PC-9 (cell line): ENCODE measurements around the gene NUP188. TPM values are rescaled to one million over a fixed set of nuclear protein-coding genes. Genes with fewer than 3 reads are reported as not detected.

Experiments
- BruUV-seq: library from RNA; stranded (reverse); fragments of 400-500 nt; replicated peaks from 2 replicates; lab custom pipeline; 2021; lab: Mats Ljungman, UMichigan
- CTCF ChIA-PET: fragments of 300-600 bp; sonication (Branson Sonifier 250); formaldehyde crosslinking; loops from one replicate; lab custom pipeline; 2022; ENCODE audit warnings: antibody characterized with exemption; lab: Charles Lee
- POLR2A ChIA-PET: fragments of 300-600 bp; sonication (Branson Sonifier 250); formaldehyde crosslinking; loops from one replicate; lab custom pipeline; 2022; ENCODE audit warnings: antibody characterized with exemption; ENCODE audit not compliant: unreplicated experiment; lab: Charles Lee
- DNase-seq, 2 experiments: peaks; one replicate each; pipeline versions ENCODE4 v3.0.0 to v3.0.0-alpha.2; 2015 to 2022; ENCODE audit warnings: mixed read lengths in 1 of 2
- H2AFZ ChIP-seq: fragments of 200-600 bp; sonication (generic); 2 replicates; pipeline ENCODE4 v1.8.1; 2017; ENCODE audit warnings: antibody characterized with exemption
- H3F3A ChIP-seq: fragments of 200-600 bp; sonication (generic); 2 replicates; pipeline ENCODE4 v1.8.1; 2017; ENCODE audit warnings: antibody characterized with exemption, mild to moderate bottlenecking, low read depth; ENCODE audit not compliant: insufficient read depth
- H3K27ac ChIP-seq: fragments of 200-600 bp; sonication (generic); 2 replicates; pipeline ENCODE4 v1.6.1; 2016; ENCODE audit warnings: mixed run types
- H3K27me3 ChIP-seq: fragments of 200-600 bp; sonication (generic); 2 replicates; pipeline ENCODE4 v1.6.1; 2016; ENCODE audit warnings: low read depth, mixed run types; ENCODE audit not compliant: insufficient read depth
- H3K36me3 ChIP-seq: fragments of 200-600 bp; sonication (generic); 2 replicates; pipeline ENCODE4 v1.6.1; 2016; ENCODE audit warnings: low read depth, mixed run types
- H3K4me1 ChIP-seq: fragments of 200-600 bp; sonication (generic); replicated peaks from 2 replicates; pipeline ENCODE4 v1.6.1; 2016; ENCODE audit warnings: mixed run types; ENCODE audit not compliant: insufficient read depth
- H3K4me2 ChIP-seq: fragments of 200-600 bp; sonication (generic); 2 replicates; pipeline ENCODE4 v1.6.1; 2017; ENCODE audit warnings: mixed run types
- H3K4me3 ChIP-seq: fragments of 200-600 bp; sonication (generic); 2 replicates; pipeline ENCODE4 v1.6.1; 2016; ENCODE audit warnings: mixed run types
- H3K79me2 ChIP-seq: fragments of 200-600 bp; sonication (generic); 2 replicates; pipeline ENCODE4 v1.6.1; 2017; ENCODE audit warnings: low read depth, mixed run types
- H3K9me2 ChIP-seq: fragments of 200-600 bp; sonication (generic); 2 replicates; pipeline ENCODE4 v1.8.1; 2017; ENCODE audit warnings: mild to moderate bottlenecking; ENCODE audit not compliant: insufficient read depth
- H3K9me3 ChIP-seq: fragments of 200-600 bp; sonication (generic); 2 replicates; pipeline ENCODE4 v1.8.1; 2016; ENCODE audit warnings: low read depth; ENCODE audit not compliant: insufficient read depth
- H4K20me1 ChIP-seq: fragments of 200-600 bp; sonication (generic); 2 replicates; pipeline ENCODE4 v1.8.1; 2017; ENCODE audit not compliant: insufficient read depth
- CTCF ChIP-seq: fragments of 200-600 bp; sonication (generic); conservative IDR thresholded peaks from 2 replicates; pipeline ENCODE4 v1.6.1; 2017; ENCODE audit warnings: mixed run types, antibody characterized with exemption, mild to moderate bottlenecking, moderate library complexity
- EZH2 ChIP-seq: fragments of 200-600 bp; sonication (generic); IDR thresholded peaks from 2 replicates; pipeline ENCODE4 v1.8.0; 2017; ENCODE audit warnings: antibody characterized with exemption, low read depth
- intact Hi-C: fragments of 100-400 bp; cut with micrococcal nuclease; formaldehyde crosslinking; loops from one replicate; pipeline ENCODE4 v1.10.0; 2022; ENCODE audit not compliant: unreplicated experiment
- total RNA-seq: library from RNA; stranded (reverse); gene quantifications from 2 replicates; pipeline ENCODE4 v1.2.3, GENCODE V29; 2021

NUP188 gene
- total RNA-seq, 1 experiment from 2014 or later: 90.0 TPM

GRCh38 chr9:129027685-129028191 is 80.2 kb downstream of the NUP188 start:
- H2AFZ ChIP-seq: peak overlapping the region; percentile 70
- H3K79me2 ChIP-seq: peaks cover 50% of the 10 kb centered on the region
- TF ChIP-seq CTCF (no peak), EZH2 (no peak)
- ChIA-PET CTCF (interaction anchor here (0.6 to 1.5 kb wide), 15 partner anchors 11 to 763 kb away, joined by 3 to 15 read pairs (median 6); partner anchors contain the start of genes DOLPP1 and ENDOG), POLR2A (interaction anchor here (0.5 to 0.6 kb wide), 3 partner anchors 24 to 342 kb away, joined by 3 to 12 read pairs (median 4); no protein-coding TSS in a partner anchor)
- intact Hi-C loops: loop anchor here (1.0 to 10.0 kb wide), 7 partner anchors 21 to 457 kb away; partner anchors contain the start of genes CRAT, PTPA and SET
- DNase-seq: peak; percentile 60 to 85
- H3K9me2 ChIP-seq: no peaks in the 10 kb centered on the region
- H3K36me3 ChIP-seq: no peaks in the 10 kb centered on the region
- no peaks in the 10 kb centered on the region for H3K27me3 ChIP-seq
- peak overlapping the region; percentile 83 for H3K4me2 ChIP-seq
- peaks cover 16% of the 10 kb centered on the region for H4K20me1 ChIP-seq
- peak overlapping the region; percentile 63 for H3K4me3 ChIP-seq
- H3K9me3 ChIP-seq: no peaks in the 10 kb centered on the region
- peak overlapping the region; percentile 48 for H3K27ac ChIP-seq
- peaks cover 53% of the 10 kb centered on the region for H3K4me1 ChIP-seq
- no TSS peak for BruUV-seq
- H3F3A ChIP-seq: peaks cover 36% of the 10 kb centered on the region

- Histone ChIP-seq H4K20me1 (peaks cover 9% of the 10 kb centered on the region), H3K27ac (peak within 1 kb of the TSS; percentile 48), H3K4me3 (peak within 1 kb of the TSS; percentile 63), H3K27me3 (no peaks in the 10 kb centered on the region), H2AFZ (peak within 1 kb of the TSS; percentile 70), H3K9me3 (no peaks in the 10 kb centered on the region), H3K79me2 (peaks cover 43% of the 10 kb centered on the region), H3F3A (peaks cover 38% of the 10 kb centered on the region), H3K4me2 (peak within 1 kb of the TSS; percentile 83), H3K9me2 (no peaks in the 10 kb centered on the region), H3K4me1 (peaks cover 47% of the 10 kb centered on the region), H3K36me3 (no peaks in the 10 kb centered on the region)
- intact Hi-C loops: loop anchor here (1.0 to 10.0 kb wide), 7 partner anchors 22 to 456 kb away; partner anchors contain the start of genes CRAT, PTPA and SET
- DNase-seq: peak; percentile 73 to 98
- TF ChIP-seq EZH2: no peak
- TF ChIP-seq CTCF: peak; percentile 86
- ChIA-PET CTCF (interaction anchor here (0.6 to 1.5 kb wide), 17 partner anchors 11 to 762 kb away, joined by 3 to 15 read pairs (median 6); partner anchors contain the start of genes DOLPP1 and ENDOG), POLR2A (interaction anchor here (0.5 to 0.6 kb wide), 5 partner anchors 8 to 342 kb away, joined by 3 to 13 read pairs (median 4); partner anchors contain the start of gene MIGA2)
- no TSS peak for BruUV-seq
Observed at GRCh38 chr9:129028192-129028966, 80.9 kb downstream of the NUP188 start, which contains the start of gene SH3GLB2. Gene SH3GLB2, minus strand, starts transcription at chr9:129028331. Its CDS starts 177 bp downstream, at chr9:129028154.

GRCh38 chr9:129030191-129030590 is 82.7 kb downstream of the NUP188 start:
- BruUV-seq: no TSS peak
- peaks cover 29% of the 10 kb centered on the region for H3K4me1 ChIP-seq
- H3K9me3 ChIP-seq: no peaks in the 10 kb centered on the region
- ChIA-PET POLR2A (no interaction called here), CTCF (interaction anchor here (0.6 to 1.1 kb wide), 3 partner anchors 9 to 25 kb away, joined by 3 to 6 read pairs (median 3); no protein-coding TSS in a partner anchor)
- H3K9me2 ChIP-seq: no peaks in the 10 kb centered on the region
- peaks cover 9% of the 10 kb centered on the region; the same call in 1 of the 2 replicates for H4K20me1 ChIP-seq
- peaks cover 25% of the 10 kb centered on the region for H3F3A ChIP-seq
- no peak overlapping the region for H3K27ac ChIP-seq
- intact Hi-C loops: no loop called here
- peaks cover 25% of the 10 kb centered on the region for H3K79me2 ChIP-seq
- TF ChIP-seq CTCF: no peak
- no peak for TF ChIP-seq EZH2
- no peaks in the 10 kb centered on the region for H3K36me3 ChIP-seq
- no peak for DNase-seq
- no peak overlapping the region for H2AFZ ChIP-seq
- H3K4me2 ChIP-seq: no peak overlapping the region
- H3K4me3 ChIP-seq: no peak overlapping the region
- H3K27me3 ChIP-seq: no peaks in the 10 kb centered on the region
